Islet precursor cell (in vitro differentiated cells): Measurements from ENCODE around the gene ATG2A.

Experiments
- DNase-seq: peaks from one replicate; pipeline ENCODE4 v3.0.0-alpha.2; 2018

Gene ATG2A

GRCh38 chr11:64916775-64917662, at the start of gene ATG2A:
TSS of gene ATG2A (minus strand) at chr11:64917209. CDS start at chr11:64917135, 74 bp downstream.
- DNase-seq, result peak; percentile 100

- DNase-seq, result no peak
Measured at GRCh38 chr11:64963072-64963631, 46.1 kb upstream of the ATG2A start.

- DNase-seq, result no peak
Measured at GRCh38 chr11:64960719-64961118, 43.7 kb upstream of the ATG2A start.

GRCh38 chr11:64959498-64959897, 42.5 kb upstream of the ATG2A start:
- no peak for DNase-seq

GRCh38 chr11:64954201-64954600, 37.2 kb upstream of the ATG2A start:
- DNase-seq, result no peak

GRCh38 chr11:64951529-64951928, 34.5 kb upstream of the ATG2A start:
- no peak for DNase-seq

GRCh38 chr11:64947208-64947814, 30.3 kb upstream of the ATG2A start:
- DNase-seq, result peak; percentile 60

GRCh38 chr11:64936539-64936938, 19.5 kb upstream of the ATG2A start:
- DNase-seq, result no peak

- DNase-seq, result peak; percentile 89
Measured at GRCh38 chr11:64935359-64936081, 18.5 kb upstream of the ATG2A start, which contains the start of gene GPHA2. TSS of gene GPHA2 (minus strand) at chr11:64935893. CDS start at chr11:64935460, 433 bp downstream.

GRCh38 chr11:64934682-64935358, 17.8 kb upstream of the ATG2A start:
- DNase-seq, result no peak

- no peak for DNase-seq
Measured at GRCh38 chr11:64933935-64934681, 17.1 kb upstream of the ATG2A start.

- DNase-seq, result no peak
Measured at GRCh38 chr11:64933213-64933934, 16.4 kb upstream of the ATG2A start.

- no peak for DNase-seq
Measured at GRCh38 chr11:64932324-64932723, 15.3 kb upstream of the ATG2A start.

GRCh38 chr11:64931290-64931689, 14.3 kb upstream of the ATG2A start:
- DNase-seq, result no peak

- DNase-seq, result no peak
Measured at GRCh38 chr11:64930340-64930739, 13.3 kb upstream of the ATG2A start.

- no peak for DNase-seq
Measured at GRCh38 chr11:64929625-64930024, 12.6 kb upstream of the ATG2A start.

GRCh38 chr11:64928957-64929356, 11.9 kb upstream of the ATG2A start:
- no peak for DNase-seq

- DNase-seq, result no peak
Measured at GRCh38 chr11:64926689-64927088, 9.7 kb upstream of the ATG2A start.

GRCh38 chr11:64925536-64926436, 8.8 kb upstream of the ATG2A start:
- no peak for DNase-seq

- DNase-seq, result no peak
Measured at GRCh38 chr11:64924910-64925284, 7.9 kb upstream of the ATG2A start.
